ENCODE results near the gene HECTD4.

Gene HECTD4

DNA sequence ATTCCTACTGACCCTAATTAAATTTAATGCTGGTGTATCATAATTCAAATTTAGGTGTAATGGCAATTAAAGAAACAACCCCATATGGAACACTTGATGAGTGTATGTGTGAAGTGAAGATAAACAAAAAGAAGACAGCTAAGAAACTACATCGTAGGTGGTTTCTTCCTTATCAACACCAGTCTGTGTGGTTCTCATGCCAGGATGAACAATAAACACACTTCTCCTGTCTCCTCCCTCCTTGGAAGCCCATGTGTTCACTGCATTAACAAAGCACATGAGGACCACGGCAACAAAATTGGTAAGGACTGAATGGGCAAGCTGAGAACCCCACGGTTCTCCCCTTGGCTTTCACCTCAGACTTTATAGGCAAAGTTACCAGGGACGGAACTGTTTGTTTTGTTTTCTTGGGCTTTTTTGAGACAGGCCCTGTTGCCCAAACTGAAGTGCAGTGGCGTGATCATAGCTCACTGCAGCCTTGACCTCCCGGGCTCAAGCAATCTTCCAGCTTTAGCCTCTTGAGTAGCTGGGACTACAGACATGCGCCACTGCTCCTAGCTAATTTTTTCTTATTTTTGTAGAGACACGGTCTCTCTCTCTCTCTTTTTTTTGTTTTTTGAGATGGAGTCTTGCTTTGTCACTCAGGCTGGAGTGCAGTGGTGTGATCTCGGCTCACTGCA is 185.9 kb downstream of the HECTD4 start:
- DNase-seq = no peak

DNA sequence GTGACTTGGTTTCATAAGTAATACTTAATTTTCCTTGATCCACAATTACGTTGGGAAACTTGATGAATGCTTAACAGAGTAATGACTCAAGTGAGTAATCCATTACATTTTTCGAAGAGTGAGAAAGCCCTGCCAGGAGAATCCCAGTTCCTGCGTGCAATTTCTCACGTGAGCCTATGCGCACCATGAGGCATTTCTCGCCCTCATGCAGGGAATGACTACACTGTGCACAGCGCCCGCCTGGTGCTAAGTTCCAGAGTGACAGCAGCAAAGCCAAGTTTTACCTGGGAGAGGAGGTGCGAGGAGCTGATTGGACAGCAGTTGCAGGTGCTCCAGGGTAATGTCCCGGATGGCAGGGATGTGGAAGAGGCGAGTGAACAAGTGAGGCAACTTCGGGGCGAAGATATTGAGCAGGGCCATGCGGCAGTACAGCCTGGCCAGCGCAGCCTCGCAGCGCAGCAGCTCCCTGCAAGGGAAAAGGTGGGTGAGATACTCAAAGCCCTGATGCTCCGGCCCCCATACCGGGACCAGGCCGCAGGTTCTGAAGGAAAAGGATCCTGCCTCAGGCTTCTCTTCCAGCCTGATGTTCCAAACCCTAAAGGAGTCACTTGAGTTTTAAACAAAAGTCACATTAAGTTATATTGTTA is 187.5 kb downstream of the HECTD4 start:
- no peak for DNase-seq

DNA sequence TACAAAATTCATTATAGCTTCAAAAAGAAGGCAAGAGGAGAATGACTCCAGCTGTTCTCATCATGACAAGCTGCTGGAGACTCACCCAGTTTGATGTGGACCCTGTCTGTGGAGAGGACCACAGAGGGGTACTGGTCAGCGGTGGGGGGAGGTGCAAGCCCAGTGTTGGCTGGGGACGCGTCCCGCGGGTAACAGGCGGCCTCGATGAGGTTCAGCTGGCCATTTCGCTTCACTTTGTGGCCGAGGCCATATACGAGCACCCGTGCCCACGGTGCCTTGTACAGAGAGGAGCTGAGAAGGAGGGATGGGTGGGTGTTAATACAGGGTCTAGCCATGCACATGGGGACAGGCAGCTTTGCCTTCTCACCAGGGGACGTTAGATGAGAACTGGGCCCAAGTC is 189.8 kb downstream of the HECTD4 start:
- no peak for DNase-seq

DNA sequence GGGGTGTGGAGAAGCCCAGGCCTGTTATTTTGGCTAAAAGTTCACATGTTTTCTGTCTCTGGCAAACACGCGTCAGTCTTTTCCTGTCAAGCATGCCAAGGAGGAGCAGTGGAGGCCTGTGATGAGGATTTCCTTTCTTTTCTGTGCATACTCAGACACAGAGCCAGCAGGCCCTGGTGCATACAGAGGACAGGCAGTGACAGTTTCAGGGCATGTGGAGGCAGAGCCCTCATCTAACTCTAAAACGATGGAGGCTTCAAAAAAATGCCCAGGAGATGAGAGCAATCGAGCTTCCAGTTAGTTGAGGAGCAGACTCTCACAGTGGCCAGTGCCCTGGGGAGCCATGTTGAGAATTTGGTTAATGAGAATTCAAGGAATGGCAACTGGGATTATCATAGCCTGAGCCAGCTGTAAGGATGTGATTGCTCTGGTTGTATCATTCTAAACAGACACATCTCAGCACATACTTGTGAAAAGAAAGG is 190.3 kb downstream of the HECTD4 start:
- no peak for DNase-seq

DNA sequence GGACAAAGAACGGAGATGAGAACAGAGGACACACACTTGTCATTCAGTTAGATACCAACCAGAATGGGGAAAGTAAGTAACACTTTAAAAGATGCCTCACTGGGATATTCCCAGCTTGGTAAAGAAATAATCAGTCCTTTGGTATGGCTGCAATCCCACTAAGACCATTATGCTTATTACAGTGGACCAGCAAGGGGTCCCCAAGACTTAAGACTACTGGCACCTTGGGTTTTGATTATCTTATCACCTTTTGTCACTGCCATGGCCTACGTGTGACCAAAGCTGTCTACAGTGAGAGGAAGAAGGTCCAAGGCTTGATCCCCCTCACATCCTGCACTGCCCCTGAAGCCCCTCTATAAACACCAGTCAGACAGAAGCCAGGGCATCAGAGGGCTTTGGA is 191.0 kb downstream of the HECTD4 start:
- DNase-seq = no peak

DNA sequence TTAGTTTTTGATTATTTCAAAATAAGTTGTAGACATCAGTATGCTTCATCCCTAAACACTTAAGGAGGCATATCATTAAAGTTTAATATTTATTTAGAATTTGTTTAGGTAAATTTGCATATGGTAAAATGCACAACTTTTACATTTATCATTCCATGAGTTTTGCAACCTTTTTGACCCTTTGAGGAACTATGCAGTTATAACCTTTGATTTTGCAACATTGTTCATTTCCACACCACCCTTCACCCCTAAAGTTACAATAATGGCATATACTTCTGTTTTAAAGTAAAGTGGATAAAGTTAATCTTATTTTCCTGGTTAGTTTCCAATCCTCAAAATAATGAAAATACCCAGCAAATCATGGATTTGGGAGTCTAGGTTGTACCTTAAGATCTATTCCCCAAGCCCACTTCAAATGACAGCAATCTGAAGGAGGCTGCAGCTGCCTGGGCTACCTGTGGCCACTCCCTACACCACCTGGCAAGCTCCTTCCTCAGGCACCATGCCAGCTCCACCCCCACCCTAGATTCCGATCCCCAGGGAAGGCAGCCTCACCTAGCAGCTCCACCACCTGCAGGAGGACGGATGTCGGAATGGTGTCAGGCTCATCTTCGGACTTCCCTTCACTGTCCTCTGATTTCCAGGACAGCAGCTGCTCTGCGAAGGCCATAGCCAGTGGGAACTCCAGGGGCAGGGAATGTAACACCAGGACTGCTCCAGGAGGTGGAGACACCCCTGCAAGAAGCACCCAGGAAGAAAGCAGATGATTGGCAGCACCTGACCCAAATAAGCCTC is 191.8 kb downstream of the HECTD4 start:
- no peak for DNase-seq

GRCh38 chr12:112188130-112188830 is 194.0 kb downstream of the HECTD4 start:
- DNase-seq = no peak

GRCh38 chr12:112185093-112185923 is 196.9 kb downstream of the HECTD4 start:
- DNase-seq = no peak

GRCh38 chr12:112184056-112184887 is 198.0 kb downstream of the HECTD4 start:
- DNase-seq = no peak

GRCh38 chr12:112183141-112184021 is 198.8 kb downstream of the HECTD4 start:
- DNase-seq = no peak

DNA sequence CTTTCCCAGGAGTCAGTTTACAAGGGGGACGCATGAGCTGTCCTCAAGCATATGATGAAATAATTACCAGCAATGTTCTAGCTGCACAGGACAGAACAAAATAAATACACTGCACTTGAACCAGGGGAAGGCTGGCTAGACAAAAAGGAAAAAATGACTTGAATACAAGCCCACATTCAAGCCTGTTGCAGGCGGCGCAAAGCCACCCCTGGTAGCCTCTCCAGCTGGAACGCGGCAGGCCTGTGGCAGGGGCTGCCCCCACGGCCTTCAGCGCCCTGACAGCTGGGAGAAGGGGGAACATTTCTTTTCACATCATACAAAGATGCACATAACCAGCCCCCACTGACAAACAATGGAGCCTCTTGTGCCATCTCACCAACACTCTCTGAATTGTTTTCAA is 199.7 kb downstream of the HECTD4 start:
- no peak for DNase-seq

- no peak for DNase-seq
Measured at GRCh38 chr12:112180422-112180821, 201.8 kb downstream of the HECTD4 start.

GRCh38 chr12:112179916-112180315 is 202.3 kb downstream of the HECTD4 start:
- no peak for DNase-seq

DNA sequence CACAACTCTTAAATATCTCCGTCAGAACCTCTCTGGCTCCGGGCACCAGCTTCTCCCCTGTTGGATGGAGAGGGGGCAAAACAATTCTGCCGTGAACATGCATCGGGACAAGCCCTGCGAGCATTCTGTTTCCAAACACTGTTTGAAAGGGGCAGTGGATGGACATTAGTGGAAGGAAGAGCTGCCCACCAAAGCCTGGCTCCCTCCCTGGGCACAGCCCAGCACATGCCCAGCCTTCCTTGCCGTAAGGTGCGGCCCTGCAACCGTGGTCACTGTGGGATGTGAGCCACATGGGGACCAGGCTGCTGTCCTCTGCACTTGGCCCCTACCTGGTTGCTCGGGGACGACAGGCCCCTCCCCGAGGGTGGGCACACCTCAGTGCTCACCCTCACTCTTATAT is 202.9 kb downstream of the HECTD4 start:
- no peak for DNase-seq

DNA sequence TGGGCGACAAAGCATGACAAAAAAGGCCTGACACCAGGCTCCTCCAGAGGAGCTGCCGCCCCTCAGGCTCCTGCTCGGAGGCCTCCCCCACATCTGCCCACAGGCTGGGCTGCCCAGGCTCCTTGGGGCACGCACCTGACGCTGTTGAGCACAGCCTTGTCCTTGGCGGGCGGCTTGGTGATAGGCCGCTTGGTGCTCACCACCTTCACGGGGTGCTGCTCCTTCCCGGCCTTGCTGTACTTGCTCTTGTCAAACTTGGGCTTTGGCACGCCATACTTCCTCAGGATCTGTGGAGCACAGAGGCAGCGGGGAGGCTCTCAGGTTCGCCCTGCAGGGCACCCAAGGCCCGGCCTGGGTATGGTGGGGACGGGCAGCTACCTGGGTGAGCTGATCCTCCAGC is 203.4 kb downstream of the HECTD4 start:
- no peak for DNase-seq

- no peak for DNase-seq
Measured at GRCh38 chr12:112176321-112177010, 205.8 kb downstream of the HECTD4 start.

- DNase-seq = no peak
Measured at GRCh38 chr12:112175361-112176155, 206.7 kb downstream of the HECTD4 start.

- DNase-seq = no peak
Measured at GRCh38 chr12:112172556-112173324, 209.5 kb downstream of the HECTD4 start.
